ENCODE measurements around the gene DUSP3.

DNA sequence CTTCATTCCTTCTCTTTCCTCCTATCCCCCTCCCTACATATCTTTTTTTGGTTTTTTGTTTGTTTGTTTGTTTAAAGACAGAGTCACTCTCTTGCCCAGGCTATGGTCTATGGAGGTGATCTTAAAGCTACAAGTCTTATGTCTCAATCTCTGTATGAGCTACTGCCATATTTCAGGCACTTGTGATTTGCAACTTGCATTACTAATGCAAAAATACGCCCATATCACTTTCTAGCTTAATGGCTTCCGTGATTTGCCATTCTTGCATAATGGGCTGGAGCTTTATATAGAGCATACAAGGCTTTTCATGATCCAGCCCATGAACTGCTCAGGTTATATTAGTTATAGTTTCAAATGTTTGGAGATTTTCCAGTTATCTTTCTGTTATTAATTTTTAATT lies 9.0 kb upstream of the DUSP3 start:
- TF ChIP-seq, protein P1, sequence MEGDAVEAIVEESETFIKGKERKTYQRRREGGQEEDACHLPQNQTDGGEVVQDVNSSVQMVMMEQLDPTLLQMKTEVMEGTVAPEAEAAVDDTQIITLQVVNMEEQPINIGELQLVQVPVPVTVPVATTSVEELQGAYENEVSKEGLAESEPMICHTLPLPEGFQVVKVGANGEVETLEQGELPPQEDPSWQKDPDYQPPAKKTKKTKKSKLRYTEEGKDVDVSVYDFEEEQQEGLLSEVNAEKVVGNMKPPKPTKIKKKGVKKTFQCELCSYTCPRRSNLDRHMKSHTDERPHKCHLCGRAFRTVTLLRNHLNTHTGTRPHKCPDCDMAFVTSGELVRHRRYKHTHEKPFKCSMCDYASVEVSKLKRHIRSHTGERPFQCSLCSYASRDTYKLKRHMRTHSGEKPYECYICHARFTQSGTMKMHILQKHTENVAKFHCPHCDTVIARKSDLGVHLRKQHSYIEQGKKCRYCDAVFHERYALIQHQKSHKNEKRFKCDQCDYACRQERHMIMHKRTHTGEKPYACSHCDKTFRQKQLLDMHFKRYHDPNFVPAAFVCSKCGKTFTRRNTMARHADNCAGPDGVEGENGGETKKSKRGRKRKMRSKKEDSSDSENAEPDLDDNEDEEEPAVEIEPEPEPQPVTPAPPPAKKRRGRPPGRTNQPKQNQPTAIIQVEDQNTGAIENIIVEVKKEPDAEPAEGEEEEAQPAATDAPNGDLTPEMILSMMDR (IDR thresholded peaks at IDR 0.05; ENCODE audit: low read depth, low read length) = no peak
- no peak for TF ChIP-seq EZH2phosphoT487 (IDR thresholded peaks at IDR 0.05; ENCODE audit: low read depth)
